HepG2 (cell line): ENCODE measurements around the gene HSPA1A. TPM values are rescaled to one million over a fixed set of nuclear protein-coding genes. Genes with fewer than 3 reads are reported as not detected.

Experiments used
- ARNTL ChIP-seq: sonication (generic); formaldehyde crosslinking; IDR thresholded peaks from 2 replicates; pipeline ENCODE4 v1.4.0; 2020; ENCODE audit warnings: mild to moderate bottlenecking, missing genetic modification reagents
- ATAD3A ChIP-seq: sonication (generic); formaldehyde crosslinking; IDR thresholded peaks from 2 replicates; pipeline ENCODE4 v1.4.0; 2020; ENCODE audit warnings: missing genetic modification reagents
- HMG20B ChIP-seq: conservative IDR thresholded peaks from 2 replicates; pipeline ENCODE4 v1.6.1; 2016; ENCODE audit warnings: missing genetic modification reagents, missing compliant biosample characterization
- HNRNPL ChIP-seq: fragments of 200-400 bp; formaldehyde crosslinking; IDR thresholded peaks from 2 replicates; pipeline ENCODE4 v1.6.1; 2017; ENCODE audit warnings: mild to moderate bottlenecking, low read depth, low read length
- MAF1 ChIP-seq: sonication (generic); formaldehyde crosslinking; IDR thresholded peaks from 2 replicates; pipeline ENCODE4 v1.5.0; 2020; ENCODE audit warnings: missing genetic modification reagents, borderline replicate concordance
- MAFG ChIP-seq: sonication (generic); formaldehyde crosslinking; IDR thresholded peaks from 2 replicates; pipeline ENCODE4 v1.5.1; 2020; ENCODE audit warnings: mild to moderate bottlenecking, missing genetic modification reagents
- SMARCE1 ChIP-seq: fragments of 450-650 bp; IDR thresholded peaks from 2 replicates; pipeline ENCODE4 v1.6.1; 2017; ENCODE audit warnings: borderline replicate concordance
- SNRNP70 ChIP-seq: fragments of 200-400 bp; formaldehyde crosslinking; IDR thresholded peaks from 2 replicates; pipeline ENCODE4 v1.6.1; 2017; ENCODE audit warnings: mild to moderate bottlenecking, low read depth, low read length, moderate library complexity
- XRCC5 ChIP-seq: fragments of 200-400 bp; formaldehyde crosslinking; optimal IDR thresholded peaks from 2 replicates; pipeline ENCODE3; 2017; ENCODE audit warnings: mild to moderate bottlenecking, low read length
- ZBTB42 ChIP-seq: sonication (generic); formaldehyde crosslinking; IDR thresholded peaks from 2 replicates; pipeline ENCODE4 v1.5.0; 2020; ENCODE audit warnings: mild to moderate bottlenecking, missing genetic modification reagents
- ZNF17 ChIP-seq: sonication (generic); formaldehyde crosslinking; IDR thresholded peaks from 2 replicates; pipeline ENCODE4 v1.5.0; 2020; ENCODE audit warnings: mild to moderate bottlenecking, missing genetic modification reagents
- ZNF564 ChIP-seq: sonication (generic); formaldehyde crosslinking; IDR thresholded peaks from 2 replicates; pipeline ENCODE4 v1.8.1; 2023; ENCODE audit warnings: mild to moderate bottlenecking, missing genetic modification reagents
- ZNF589 ChIP-seq: sonication (generic); formaldehyde crosslinking; conservative IDR thresholded peaks from 2 replicates; pipeline ENCODE4 v1.8.0; 2022; ENCODE audit warnings: mild to moderate bottlenecking, moderate library complexity, missing genetic modification reagents
- polyA plus RNA-seq, 8 experiments: library from polyadenylated mRNA; depleted of rRNA in 3 of 8; stranded (reverse) in 7 of 8; unstranded in 1 of 8; fragments of >200 nt; fragmentation: Illumina TruSeq in 4 of 8; extraction: Trizol in 4 of 8; gene quantifications; 2 replicates each; pipeline versions ENCODE4 v1.2.1 to v1.2.3, GENCODE V29; 2011 to 2016; ENCODE audit warnings: low read depth in 4 of 8, missing spikeins in 1 of 8, mixed read lengths in 1 of 8; ENCODE audit not compliant: insufficient read depth in 1 of 8
- total RNA-seq, 5 experiments: library from RNA; depleted of rRNA; stranded (reverse); fragments of >200 nt; fragmentation: Illumina TruSeq; extraction: Trizol; gene quantifications; 2 replicates each; pipeline ENCODE4 v1.2.3, GENCODE V29; 2016; ENCODE audit warnings: low read depth in 1 of 5
- TF ChIP-seq, protein P1 (sequence below): sonication (generic); formaldehyde crosslinking; IDR thresholded peaks from 2 replicates; pipeline ENCODE4 v1.4.0; 2020; ENCODE audit warnings: mild to moderate bottlenecking, missing genetic modification reagents
- TF ChIP-seq, protein P2 (sequence below): sonication (generic); formaldehyde crosslinking; IDR thresholded peaks from 2 replicates; pipeline ENCODE4 v1.5.1; 2020; ENCODE audit warnings: mild to moderate bottlenecking, missing genetic modification reagents, moderate library complexity
- TF ChIP-seq, protein P3 (sequence below): IDR thresholded peaks from 2 replicates; pipeline ENCODE4 v1.6.1; 2012; ENCODE audit warnings: low read depth, low read length, improper control_type of control experiment
- TF ChIP-seq, protein P4 (sequence below): sonication (generic); formaldehyde crosslinking; IDR thresholded peaks from 2 replicates; pipeline ENCODE4 v1.4.0; 2020; ENCODE audit warnings: missing genetic modification reagents
- TF ChIP-seq, protein P5 (sequence below): IDR thresholded peaks from 2 replicates; pipeline ENCODE4 v1.6.1; 2016
- TF ChIP-seq, protein P6 (sequence below): sonication (generic); formaldehyde crosslinking; IDR thresholded peaks from 2 replicates; pipeline ENCODE4 v1.4.0; 2020; ENCODE audit warnings: mild to moderate bottlenecking, missing genetic modification reagents

HSPA1A gene
- total and polyA plus RNA-seq, 2 of the 13 experiments (the other 11 are each of a cell fraction or from before 2014, with no cell fraction given), result 44.5 to 85.0 TPM

DNA sequence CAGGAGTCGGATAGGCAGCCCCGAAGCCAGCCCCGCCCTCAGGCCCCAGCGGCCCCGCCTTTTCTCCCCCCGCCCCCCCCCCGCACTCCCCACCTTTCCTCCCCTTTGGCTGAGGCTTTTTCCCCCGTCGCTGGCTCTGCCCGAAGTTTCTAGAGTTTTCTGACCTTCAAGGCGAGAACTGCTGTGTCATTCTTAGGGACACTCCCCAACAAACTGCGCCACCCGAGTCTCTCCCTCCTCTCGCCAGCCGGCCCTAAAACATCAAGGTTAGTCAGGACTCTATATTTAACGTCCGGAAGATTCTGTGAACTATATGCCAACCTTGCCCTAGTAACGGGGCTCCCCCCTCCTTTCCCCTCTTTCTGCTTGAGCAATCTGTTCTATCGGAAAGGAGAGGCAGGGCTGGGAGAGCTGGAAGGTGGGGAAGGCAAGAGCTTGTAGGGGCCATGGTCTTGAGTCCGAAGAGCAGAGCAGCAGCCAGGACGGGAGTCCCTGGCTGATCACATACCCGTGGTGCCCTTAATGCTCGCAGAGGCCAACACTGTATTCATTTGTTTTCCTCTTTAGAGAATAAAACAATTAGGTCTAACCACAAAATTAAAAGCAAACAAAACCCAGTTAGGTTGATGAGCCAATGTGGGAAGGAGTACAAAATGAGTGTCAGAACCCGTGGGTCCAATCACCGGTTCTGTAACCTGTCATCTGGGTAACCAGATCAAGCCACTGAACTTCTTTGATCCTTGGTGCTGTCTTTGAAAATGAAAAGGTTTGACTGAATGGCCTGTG is 6.9 kb downstream of the HSPA1A start (continued):
- TF ChIP-seq, protein P1, sequence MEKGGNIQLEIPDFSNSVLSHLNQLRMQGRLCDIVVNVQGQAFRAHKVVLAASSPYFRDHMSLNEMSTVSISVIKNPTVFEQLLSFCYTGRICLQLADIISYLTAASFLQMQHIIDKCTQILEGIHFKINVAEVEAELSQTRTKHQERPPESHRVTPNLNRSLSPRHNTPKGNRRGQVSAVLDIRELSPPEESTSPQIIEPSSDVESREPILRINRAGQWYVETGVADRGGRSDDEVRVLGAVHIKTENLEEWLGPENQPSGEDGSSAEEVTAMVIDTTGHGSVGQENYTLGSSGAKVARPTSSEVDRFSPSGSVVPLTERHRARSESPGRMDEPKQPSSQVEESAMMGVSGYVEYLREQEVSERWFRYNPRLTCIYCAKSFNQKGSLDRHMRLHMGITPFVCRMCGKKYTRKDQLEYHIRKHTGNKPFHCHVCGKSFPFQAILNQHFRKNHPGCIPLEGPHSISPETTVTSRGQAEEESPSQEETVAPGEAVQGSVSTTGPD, result no peak
- no peak; the same call in 1 of the 2 replicates for TF ChIP-seq MAF1
- TF ChIP-seq ZNF589, result no peak
- no peak for TF ChIP-seq SNRNP70
- TF ChIP-seq ZBTB42 (CRISPR knock-in tag), result no peak
- TF ChIP-seq ATAD3A (CRISPR knock-in tag), result no peak
- TF ChIP-seq SMARCE1, result no peak
- TF ChIP-seq ZNF564, result no peak
- no peak for TF ChIP-seq ZNF17 (CRISPR knock-in tag)
- TF ChIP-seq, protein P2, sequence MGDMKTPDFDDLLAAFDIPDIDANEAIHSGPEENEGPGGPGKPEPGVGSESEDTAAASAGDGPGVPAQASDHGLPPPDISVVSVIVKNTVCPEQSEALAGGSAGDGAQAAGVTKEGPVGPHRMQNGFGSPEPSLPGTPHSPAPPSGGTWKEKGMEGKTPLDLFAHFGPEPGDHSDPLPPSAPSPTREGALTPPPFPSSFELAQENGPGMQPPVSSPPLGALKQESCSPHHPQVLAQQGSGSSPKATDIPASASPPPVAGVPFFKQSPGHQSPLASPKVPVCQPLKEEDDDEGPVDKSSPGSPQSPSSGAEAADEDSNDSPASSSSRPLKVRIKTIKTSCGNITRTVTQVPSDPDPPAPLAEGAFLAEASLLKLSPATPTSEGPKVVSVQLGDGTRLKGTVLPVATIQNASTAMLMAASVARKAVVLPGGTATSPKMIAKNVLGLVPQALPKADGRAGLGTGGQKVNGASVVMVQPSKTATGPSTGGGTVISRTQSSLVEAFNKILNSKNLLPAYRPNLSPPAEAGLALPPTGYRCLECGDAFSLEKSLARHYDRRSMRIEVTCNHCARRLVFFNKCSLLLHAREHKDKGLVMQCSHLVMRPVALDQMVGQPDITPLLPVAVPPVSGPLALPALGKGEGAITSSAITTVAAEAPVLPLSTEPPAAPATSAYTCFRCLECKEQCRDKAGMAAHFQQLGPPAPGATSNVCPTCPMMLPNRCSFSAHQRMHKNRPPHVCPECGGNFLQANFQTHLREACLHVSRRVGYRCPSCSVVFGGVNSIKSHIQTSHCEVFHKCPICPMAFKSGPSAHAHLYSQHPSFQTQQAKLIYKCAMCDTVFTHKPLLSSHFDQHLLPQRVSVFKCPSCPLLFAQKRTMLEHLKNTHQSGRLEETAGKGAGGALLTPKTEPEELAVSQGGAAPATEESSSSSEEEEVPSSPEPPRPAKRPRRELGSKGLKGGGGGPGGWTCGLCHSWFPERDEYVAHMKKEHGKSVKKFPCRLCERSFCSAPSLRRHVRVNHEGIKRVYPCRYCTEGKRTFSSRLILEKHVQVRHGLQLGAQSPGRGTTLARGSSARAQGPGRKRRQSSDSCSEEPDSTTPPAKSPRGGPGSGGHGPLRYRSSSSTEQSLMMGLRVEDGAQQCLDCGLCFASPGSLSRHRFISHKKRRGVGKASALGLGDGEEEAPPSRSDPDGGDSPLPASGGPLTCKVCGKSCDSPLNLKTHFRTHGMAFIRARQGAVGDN (CRISPR knock-in tag), result peak; percentile 44
- TF ChIP-seq MAFG (CRISPR knock-in tag), result 0 out of 2 replicates have a peak, but pooled peaks have one; percentile 50
- TF ChIP-seq, protein P3, sequence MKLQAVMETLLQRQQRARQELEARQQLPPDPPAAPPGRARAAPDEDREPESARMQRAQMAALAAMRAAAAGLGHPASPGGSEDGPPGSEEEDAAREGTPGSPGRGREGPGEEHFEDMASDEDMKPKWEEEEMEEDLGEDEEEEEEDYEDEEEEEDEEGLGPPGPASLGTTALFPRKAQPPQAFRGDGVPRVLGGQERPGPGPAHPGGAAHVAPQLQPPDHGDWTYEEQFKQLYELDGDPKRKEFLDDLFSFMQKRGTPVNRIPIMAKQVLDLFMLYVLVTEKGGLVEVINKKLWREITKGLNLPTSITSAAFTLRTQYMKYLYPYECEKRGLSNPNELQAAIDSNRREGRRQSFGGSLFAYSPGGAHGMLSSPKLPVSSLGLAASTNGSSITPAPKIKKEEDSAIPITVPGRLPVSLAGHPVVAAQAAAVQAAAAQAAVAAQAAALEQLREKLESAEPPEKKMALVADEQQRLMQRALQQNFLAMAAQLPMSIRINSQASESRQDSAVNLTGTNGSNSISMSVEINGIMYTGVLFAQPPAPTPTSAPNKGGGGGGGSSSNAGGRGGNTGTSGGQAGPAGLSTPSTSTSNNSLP, result 0 out of 2 replicates have a peak, but pooled peaks have one; percentile 32
- TF ChIP-seq HNRNPL, result no peak
- TF ChIP-seq, protein P4, sequence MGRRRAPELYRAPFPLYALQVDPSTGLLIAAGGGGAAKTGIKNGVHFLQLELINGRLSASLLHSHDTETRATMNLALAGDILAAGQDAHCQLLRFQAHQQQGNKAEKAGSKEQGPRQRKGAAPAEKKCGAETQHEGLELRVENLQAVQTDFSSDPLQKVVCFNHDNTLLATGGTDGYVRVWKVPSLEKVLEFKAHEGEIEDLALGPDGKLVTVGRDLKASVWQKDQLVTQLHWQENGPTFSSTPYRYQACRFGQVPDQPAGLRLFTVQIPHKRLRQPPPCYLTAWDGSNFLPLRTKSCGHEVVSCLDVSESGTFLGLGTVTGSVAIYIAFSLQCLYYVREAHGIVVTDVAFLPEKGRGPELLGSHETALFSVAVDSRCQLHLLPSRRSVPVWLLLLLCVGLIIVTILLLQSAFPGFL (CRISPR knock-in tag), result no peak
- no peak for TF ChIP-seq HMG20B (CRISPR knock-in tag)
- TF ChIP-seq XRCC5, result no peak
- TF ChIP-seq, protein P5, sequence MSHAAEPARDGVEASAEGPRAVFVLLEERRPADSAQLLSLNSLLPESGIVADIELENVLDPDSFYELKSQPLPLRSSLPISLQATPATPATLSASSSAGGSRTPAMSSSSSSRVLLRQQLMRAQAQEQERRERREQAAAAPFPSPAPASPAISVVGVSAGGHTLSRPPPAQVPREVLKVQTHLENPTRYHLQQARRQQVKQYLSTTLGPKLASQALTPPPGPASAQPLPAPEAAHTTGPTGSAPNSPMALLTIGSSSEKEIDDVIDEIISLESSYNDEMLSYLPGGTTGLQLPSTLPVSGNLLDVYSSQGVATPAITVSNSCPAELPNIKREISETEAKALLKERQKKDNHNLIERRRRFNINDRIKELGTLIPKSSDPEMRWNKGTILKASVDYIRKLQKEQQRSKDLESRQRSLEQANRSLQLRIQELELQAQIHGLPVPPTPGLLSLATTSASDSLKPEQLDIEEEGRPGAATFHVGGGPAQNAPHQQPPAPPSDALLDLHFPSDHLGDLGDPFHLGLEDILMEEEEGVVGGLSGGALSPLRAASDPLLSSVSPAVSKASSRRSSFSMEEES (CRISPR knock-in tag), result 0 out of 2 replicates have a peak, but pooled peaks have one; percentile 28
- TF ChIP-seq ARNTL (CRISPR knock-in tag), result peak; percentile 41; the same call in 1 of the 2 replicates
- TF ChIP-seq, protein P6, sequence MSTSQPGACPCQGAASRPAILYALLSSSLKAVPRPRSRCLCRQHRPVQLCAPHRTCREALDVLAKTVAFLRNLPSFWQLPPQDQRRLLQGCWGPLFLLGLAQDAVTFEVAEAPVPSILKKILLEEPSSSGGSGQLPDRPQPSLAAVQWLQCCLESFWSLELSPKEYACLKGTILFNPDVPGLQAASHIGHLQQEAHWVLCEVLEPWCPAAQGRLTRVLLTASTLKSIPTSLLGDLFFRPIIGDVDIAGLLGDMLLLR (CRISPR knock-in tag), result no peak
